K562 (cell line): ENCODE data around the gene GAL. TPM values are rescaled to one million over a fixed set of nuclear protein-coding genes. Genes with fewer than 3 reads are reported as not detected.

Experiments
- EP300 ChIP-seq: IDR thresholded peaks from 2 replicates; pipeline ENCODE4 v1.6.1; 2012; ENCODE audit warnings: low read length, improper control_type of control experiment
- ETV1 ChIP-seq: fragments of 450-650 bp; conservative IDR thresholded peaks from 2 replicates; pipeline ENCODE4 v1.6.1; 2016; ENCODE audit warnings: missing genetic modification characterization, control low read depth, low read depth, missing compliant biosample characterization
- PHB2 ChIP-seq: fragments of 450-650 bp; IDR thresholded peaks from 2 replicates; pipeline ENCODE4 v1.6.1; 2017; ENCODE audit warnings: low read depth
- PYGO2 ChIP-seq: fragments of 450-650 bp; IDR thresholded peaks from 2 replicates; pipeline ENCODE4 v1.6.1; 2016; ENCODE audit warnings: mild to moderate bottlenecking, missing genetic modification characterization, moderate library complexity, missing compliant biosample characterization
- RBM25 ChIP-seq: fragments of 200-400 bp; formaldehyde crosslinking; IDR thresholded peaks from 2 replicates; pipeline ENCODE4 v1.6.1; 2018; ENCODE audit warnings: low read length, low read depth, moderate library complexity; ENCODE audit not compliant: severe bottlenecking
- SP2 ChIP-seq: IDR thresholded peaks from 2 replicates; pipeline ENCODE4 v1.6.1; 2011; ENCODE audit warnings: mild to moderate bottlenecking, low read depth, low read length, moderate library complexity; ENCODE audit not compliant: poor library complexity, severe bottlenecking; ENCODE audit errors: extremely low read depth
- TAF9B ChIP-seq: fragments of 450-650 bp; IDR thresholded peaks from 2 replicates; pipeline ENCODE4 v1.6.1; 2018; ENCODE audit warnings: mild to moderate bottlenecking; ENCODE audit not compliant: partially characterized antibody
- ZNF175 ChIP-seq: fragments of 200-800 bp; sonication (Bioruptor generic); IDR thresholded peaks from 2 replicates; pipeline ENCODE4 v1.6.1; 2016; ENCODE audit warnings: low read depth, mild to moderate bottlenecking, missing genetic modification characterization, missing compliant biosample characterization
- ZNF263 ChIP-seq: sonication (generic); formaldehyde crosslinking; IDR thresholded peaks from 2 replicates; pipeline ENCODE4 v1.8.0; 2022; ENCODE audit warnings: mild to moderate bottlenecking, missing genetic modification reagents, borderline replicate concordance
- ZNF324 ChIP-seq: fragments of 250-450 bp; sonication (Bioruptor Pico); IDR thresholded peaks from 2 replicates; pipeline ENCODE4 v1.4.0; 2020; ENCODE audit warnings: mild to moderate bottlenecking
- polyA plus RNA-seq, 8 experiments: library from polyadenylated mRNA; depleted of rRNA in 4 of 8; stranded (reverse) in 5 of 8; unstranded in 3 of 8; fragments of >200 nt; fragmentation: Nextera tagmentation in 2 of 8; fragmentation: Illumina TruSeq in 1 of 8; extraction: Ambion mirVana in 2 of 8; extraction: Trizol in 1 of 8; gene quantifications; 2 replicates each; pipeline versions ENCODE4 v1.2.1 to v1.2.3, GENCODE V29; 2011 to 2014; ENCODE audit warnings: inconsistent platforms in 1 of 8, missing spikeins in 1 of 8
- total RNA-seq, 7 experiments: library from RNA; depleted of rRNA in 6 of 7; stranded (reverse); fragments of >200 nt in 6 of 7; fragmentation: Illumina TruSeq in 2 of 7; extraction: Trizol in 2 of 7; gene quantifications; 2 replicates each; pipeline versions ENCODE4 v1.2.1 to v1.2.3, GENCODE V29; 2011 to 2021; ENCODE audit warnings: low replicate concordance in 1 of 7
- TF ChIP-seq, protein P1 (sequence below): sonication (generic); formaldehyde crosslinking; IDR thresholded peaks from 2 replicates; pipeline ENCODE4 v1.8.0; 2022; ENCODE audit warnings: mild to moderate bottlenecking, missing genetic modification reagents
- TF ChIP-seq, protein P2 (sequence below): fragments of 250-450 bp; sonication (Bioruptor Pico); IDR thresholded peaks from 2 replicates; pipeline ENCODE4 v1.8.0; 2022; ENCODE audit warnings: inconsistent platforms, mild to moderate bottlenecking, moderate library complexity, borderline replicate concordance
- TF ChIP-seq, protein P3 (sequence below), 2 experiments: fragments of 200-800 bp in 1 of 2; sonication (Bioruptor generic) in 1 of 2; sonication (generic) in 1 of 2; formaldehyde crosslinking in 1 of 2; IDR thresholded peaks in 1 of 2; conservative IDR thresholded peaks in 1 of 2; 2 replicates each; pipeline versions ENCODE4 v1.5.0 to v1.6.1; 2016 to 2020; ENCODE audit warnings: missing compliant biosample characterization in 1 of 2, missing genetic modification characterization in 1 of 2, missing genetic modification reagents in 1 of 2
- TF ChIP-seq, protein P4 (sequence below): conservative IDR thresholded peaks from 2 replicates; pipeline ENCODE4 v1.6.1; 2011; ENCODE audit warnings: low read depth, mild to moderate bottlenecking, low read length; ENCODE audit not compliant: control insufficient read depth
- TF ChIP-seq, protein P5 (sequence below): sonication (generic); formaldehyde crosslinking; IDR thresholded peaks from 2 replicates; pipeline ENCODE4 v1.8.0; 2022; ENCODE audit warnings: mild to moderate bottlenecking, missing genetic modification reagents

The GAL gene
- total and polyA plus RNA-seq, 9 of the 15 experiments (the other 6 are each of a cell fraction or from before 2014, with no cell fraction given) = 10.6 to 119 (median 36.3) TPM

DNA sequence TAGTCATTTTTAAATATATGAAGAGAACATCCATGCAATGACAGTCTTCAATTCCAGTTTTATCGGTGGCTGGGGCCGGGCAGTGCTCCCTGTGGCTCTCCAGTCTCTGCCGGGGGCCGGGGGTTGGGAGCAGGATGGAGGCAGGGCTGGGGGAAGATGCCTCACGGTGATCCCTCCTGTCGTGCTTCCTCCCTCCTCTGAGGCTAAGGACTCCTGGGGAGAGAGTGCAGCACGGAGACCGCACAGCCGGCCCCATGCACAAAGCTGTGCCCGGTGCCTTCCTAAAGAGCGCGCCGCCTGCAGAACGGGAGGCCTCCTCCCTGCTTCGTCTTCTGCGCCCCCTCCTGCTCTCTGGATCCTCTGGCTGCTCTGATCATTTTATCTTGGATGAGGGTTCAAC lies 20.5 kb downstream of the GAL start (continued):
- TF ChIP-seq, protein P1, sequence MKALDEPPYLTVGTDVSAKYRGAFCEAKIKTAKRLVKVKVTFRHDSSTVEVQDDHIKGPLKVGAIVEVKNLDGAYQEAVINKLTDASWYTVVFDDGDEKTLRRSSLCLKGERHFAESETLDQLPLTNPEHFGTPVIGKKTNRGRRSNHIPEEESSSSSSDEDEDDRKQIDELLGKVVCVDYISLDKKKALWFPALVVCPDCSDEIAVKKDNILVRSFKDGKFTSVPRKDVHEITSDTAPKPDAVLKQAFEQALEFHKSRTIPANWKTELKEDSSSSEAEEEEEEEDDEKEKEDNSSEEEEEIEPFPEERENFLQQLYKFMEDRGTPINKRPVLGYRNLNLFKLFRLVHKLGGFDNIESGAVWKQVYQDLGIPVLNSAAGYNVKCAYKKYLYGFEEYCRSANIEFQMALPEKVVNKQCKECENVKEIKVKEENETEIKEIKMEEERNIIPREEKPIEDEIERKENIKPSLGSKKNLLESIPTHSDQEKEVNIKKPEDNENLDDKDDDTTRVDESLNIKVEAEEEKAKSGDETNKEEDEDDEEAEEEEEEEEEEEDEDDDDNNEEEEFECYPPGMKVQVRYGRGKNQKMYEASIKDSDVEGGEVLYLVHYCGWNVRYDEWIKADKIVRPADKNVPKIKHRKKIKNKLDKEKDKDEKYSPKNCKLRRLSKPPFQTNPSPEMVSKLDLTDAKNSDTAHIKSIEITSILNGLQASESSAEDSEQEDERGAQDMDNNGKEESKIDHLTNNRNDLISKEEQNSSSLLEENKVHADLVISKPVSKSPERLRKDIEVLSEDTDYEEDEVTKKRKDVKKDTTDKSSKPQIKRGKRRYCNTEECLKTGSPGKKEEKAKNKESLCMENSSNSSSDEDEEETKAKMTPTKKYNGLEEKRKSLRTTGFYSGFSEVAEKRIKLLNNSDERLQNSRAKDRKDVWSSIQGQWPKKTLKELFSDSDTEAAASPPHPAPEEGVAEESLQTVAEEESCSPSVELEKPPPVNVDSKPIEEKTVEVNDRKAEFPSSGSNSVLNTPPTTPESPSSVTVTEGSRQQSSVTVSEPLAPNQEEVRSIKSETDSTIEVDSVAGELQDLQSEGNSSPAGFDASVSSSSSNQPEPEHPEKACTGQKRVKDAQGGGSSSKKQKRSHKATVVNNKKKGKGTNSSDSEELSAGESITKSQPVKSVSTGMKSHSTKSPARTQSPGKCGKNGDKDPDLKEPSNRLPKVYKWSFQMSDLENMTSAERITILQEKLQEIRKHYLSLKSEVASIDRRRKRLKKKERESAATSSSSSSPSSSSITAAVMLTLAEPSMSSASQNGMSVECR (CRISPR knock-in tag) = no peak
- TF ChIP-seq TAF9B (no peak), ZNF175 (CRISPR knock-in tag) (no peak), RBM25 (no peak), EP300 (no peak), ETV1 (tag) (no peak), ZNF263 (CRISPR knock-in tag) (peak; percentile 74; the same call in 1 of the 2 replicates), PYGO2 (tag) (no peak), PHB2 (no peak), ZNF324 (CRISPR knock-in tag) (no peak), SP2 (peak; percentile 30)
- TF ChIP-seq, protein P2, sequence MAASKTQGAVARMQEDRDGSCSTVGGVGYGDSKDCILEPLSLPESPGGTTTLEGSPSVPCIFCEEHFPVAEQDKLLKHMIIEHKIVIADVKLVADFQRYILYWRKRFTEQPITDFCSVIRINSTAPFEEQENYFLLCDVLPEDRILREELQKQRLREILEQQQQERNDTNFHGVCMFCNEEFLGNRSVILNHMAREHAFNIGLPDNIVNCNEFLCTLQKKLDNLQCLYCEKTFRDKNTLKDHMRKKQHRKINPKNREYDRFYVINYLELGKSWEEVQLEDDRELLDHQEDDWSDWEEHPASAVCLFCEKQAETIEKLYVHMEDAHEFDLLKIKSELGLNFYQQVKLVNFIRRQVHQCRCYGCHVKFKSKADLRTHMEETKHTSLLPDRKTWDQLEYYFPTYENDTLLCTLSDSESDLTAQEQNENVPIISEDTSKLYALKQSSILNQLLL = no peak
- TF ChIP-seq, protein P3, sequence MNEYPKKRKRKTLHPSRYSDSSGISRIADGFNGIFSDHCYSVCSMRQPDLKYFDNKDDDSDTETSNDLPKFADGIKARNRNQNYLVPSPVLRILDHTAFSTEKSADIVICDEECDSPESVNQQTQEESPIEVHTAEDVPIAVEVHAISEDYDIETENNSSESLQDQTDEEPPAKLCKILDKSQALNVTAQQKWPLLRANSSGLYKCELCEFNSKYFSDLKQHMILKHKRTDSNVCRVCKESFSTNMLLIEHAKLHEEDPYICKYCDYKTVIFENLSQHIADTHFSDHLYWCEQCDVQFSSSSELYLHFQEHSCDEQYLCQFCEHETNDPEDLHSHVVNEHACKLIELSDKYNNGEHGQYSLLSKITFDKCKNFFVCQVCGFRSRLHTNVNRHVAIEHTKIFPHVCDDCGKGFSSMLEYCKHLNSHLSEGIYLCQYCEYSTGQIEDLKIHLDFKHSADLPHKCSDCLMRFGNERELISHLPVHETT (CRISPR knock-in tag; conservative IDR thresholded peaks at IDR 0.05 in 1 of 2, IDR thresholded peaks at IDR 0.05 in 1 of 2) = no peak
- TF ChIP-seq, protein P4, sequence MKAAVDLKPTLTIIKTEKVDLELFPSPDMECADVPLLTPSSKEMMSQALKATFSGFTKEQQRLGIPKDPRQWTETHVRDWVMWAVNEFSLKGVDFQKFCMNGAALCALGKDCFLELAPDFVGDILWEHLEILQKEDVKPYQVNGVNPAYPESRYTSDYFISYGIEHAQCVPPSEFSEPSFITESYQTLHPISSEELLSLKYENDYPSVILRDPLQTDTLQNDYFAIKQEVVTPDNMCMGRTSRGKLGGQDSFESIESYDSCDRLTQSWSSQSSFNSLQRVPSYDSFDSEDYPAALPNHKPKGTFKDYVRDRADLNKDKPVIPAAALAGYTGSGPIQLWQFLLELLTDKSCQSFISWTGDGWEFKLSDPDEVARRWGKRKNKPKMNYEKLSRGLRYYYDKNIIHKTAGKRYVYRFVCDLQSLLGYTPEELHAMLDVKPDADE = no peak
- TF ChIP-seq, protein P5, sequence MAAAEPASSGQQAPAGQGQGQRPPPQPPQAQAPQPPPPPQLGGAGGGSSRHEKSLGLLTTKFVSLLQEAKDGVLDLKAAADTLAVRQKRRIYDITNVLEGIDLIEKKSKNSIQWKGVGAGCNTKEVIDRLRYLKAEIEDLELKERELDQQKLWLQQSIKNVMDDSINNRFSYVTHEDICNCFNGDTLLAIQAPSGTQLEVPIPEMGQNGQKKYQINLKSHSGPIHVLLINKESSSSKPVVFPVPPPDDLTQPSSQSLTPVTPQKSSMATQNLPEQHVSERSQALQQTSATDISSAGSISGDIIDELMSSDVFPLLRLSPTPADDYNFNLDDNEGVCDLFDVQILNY (CRISPR knock-in tag) = no peak
